T-helper 2 cell treated with Interferon-gamma antibody and Interleukin-4, amounts not matched to agents 5 μg/mL and 100 μg/mL, for 36 hours (primary cell): ENCODE results near the gene PPP2CA.
"Not testable (repeated sequence)": the region's sequence is repeated elsewhere in the genome, so short reads cannot be mapped to it uniquely, and the experiment has no call there.

ENCODE experiments used
- DNase-seq: peaks from one replicate; pipeline ENCODE4 v3.0.0; 2021; ENCODE audit warnings: low spot score
- H3K27ac Mint-ChIP-seq: one replicate; pipeline ENCODE4 v1.8.0; 2021; ENCODE audit warnings: mild to moderate bottlenecking, mixed read lengths
- H3K27me3 Mint-ChIP-seq: one replicate; pipeline ENCODE4 v1.8.0; 2021; ENCODE audit warnings: low read depth, mixed read lengths
- H3K36me3 Mint-ChIP-seq: one replicate; pipeline ENCODE4 v1.8.0; 2021; ENCODE audit warnings: low read depth, mixed read lengths
- H3K4me1 Mint-ChIP-seq: one replicate; pipeline ENCODE4 v1.8.0; 2021; ENCODE audit warnings: low read depth, mixed read lengths
- H3K4me3 Mint-ChIP-seq: one replicate; pipeline ENCODE4 v1.8.0; 2022; ENCODE audit warnings: mild to moderate bottlenecking, moderate library complexity, mixed read lengths
- H3K9me3 Mint-ChIP-seq: one replicate; pipeline ENCODE4 v1.8.0; 2021; ENCODE audit warnings: mixed read lengths

Gene PPP2CA

GRCh38 chr5:134227259-134227658 is 1.4 kb upstream of the PPP2CA start:
- peaks cover 23% of the 10 kb centered on the region for H3K36me3 Mint-ChIP-seq
- peak overlapping the region; percentile 98 for H3K27ac Mint-ChIP-seq
- peaks cover 31% of the 10 kb centered on the region for H3K4me1 Mint-ChIP-seq
- DNase-seq = no peak
- peak overlapping the region; percentile 80 for H3K4me3 Mint-ChIP-seq
- no peaks in the 10 kb centered on the region for H3K9me3 Mint-ChIP-seq
- H3K27me3 Mint-ChIP-seq = no peaks in the 10 kb centered on the region

GRCh38 chr5:134226441-134227192 is 744 bp upstream of the PPP2CA start:
- no peak for DNase-seq
- peak overlapping the region; percentile 80 for H3K4me3 Mint-ChIP-seq
- H3K9me3 Mint-ChIP-seq = no peaks in the 10 kb centered on the region
- H3K4me1 Mint-ChIP-seq = peaks cover 35% of the 10 kb centered on the region
- H3K27me3 Mint-ChIP-seq = no peaks in the 10 kb centered on the region
- H3K36me3 Mint-ChIP-seq = peaks cover 28% of the 10 kb centered on the region
- peak overlapping the region; percentile 98 for H3K27ac Mint-ChIP-seq

GRCh38 chr5:134224888-134225779 is 739 bp downstream of the PPP2CA start:
- peaks cover 38% of the 10 kb centered on the region for H3K36me3 Mint-ChIP-seq

GRCh38 chr5:134223406-134224248 is 2.2 kb downstream of the PPP2CA start:
- H3K27me3 Mint-ChIP-seq = no peaks in the 10 kb centered on the region

More at GRCh38 chr5:134224888-134225779, 739 bp downstream of the PPP2CA start:
- H3K4me1 Mint-ChIP-seq = peaks cover 45% of the 10 kb centered on the region
- H3K27me3 Mint-ChIP-seq = no peaks in the 10 kb centered on the region
- peak overlapping the region; percentile 80 for H3K4me3 Mint-ChIP-seq
- peak overlapping the region; percentile 98 for H3K27ac Mint-ChIP-seq
- H3K9me3 Mint-ChIP-seq = no peaks in the 10 kb centered on the region
- DNase-seq = peak; percentile 71

DNA sequence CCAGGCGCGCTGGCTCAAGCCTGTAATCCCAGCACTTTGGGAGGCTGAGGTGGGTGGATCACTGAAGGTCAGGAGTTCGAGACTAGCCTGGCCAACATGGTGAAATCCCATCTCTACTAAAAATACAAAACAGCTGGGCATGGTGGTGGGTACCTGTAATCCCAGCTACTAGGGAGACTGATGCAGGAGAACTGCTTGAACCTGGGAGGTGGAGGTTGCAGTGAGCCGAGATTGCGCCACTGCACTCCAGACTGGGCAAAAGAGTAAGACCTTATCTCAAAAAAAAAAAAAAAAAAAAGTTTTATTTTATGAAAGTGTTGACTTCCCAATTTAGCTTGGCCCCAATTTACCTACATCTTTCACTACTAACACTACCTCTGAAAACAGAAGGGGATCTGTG is 4.2 kb downstream of the PPP2CA start:
- Mint-ChIP-seq H3K4me1 (peaks cover 49% of the 10 kb centered on the region), H3K4me3 (peak overlapping the region; percentile 80), H3K36me3 (peaks cover 45% of the 10 kb centered on the region)
- H3K27ac Mint-ChIP-seq, H3K27me3 Mint-ChIP-seq, DNase-seq, H3K9me3 Mint-ChIP-seq: not testable (repeated sequence)

More at GRCh38 chr5:134223406-134224248, 2.2 kb downstream of the PPP2CA start:
- DNase-seq = no peak
- Mint-ChIP-seq H3K36me3 (peaks cover 43% of the 10 kb centered on the region), H3K4me3 (peak overlapping the region; percentile 80), H3K27ac (peak overlapping the region; percentile 96), H3K9me3 (no peaks in the 10 kb centered on the region), H3K4me1 (peaks cover 56% of the 10 kb centered on the region)

GRCh38 chr5:134215757-134216156 is 10.1 kb downstream of the PPP2CA start:
- H3K9me3 Mint-ChIP-seq = no peaks in the 10 kb centered on the region
- peaks cover 32% of the 10 kb centered on the region for H3K4me1 Mint-ChIP-seq
- no peak overlapping the region for H3K27ac Mint-ChIP-seq
- H3K4me3 Mint-ChIP-seq = no peak overlapping the region
- peaks cover 41% of the 10 kb centered on the region for H3K36me3 Mint-ChIP-seq
- no peak for DNase-seq
- H3K27me3 Mint-ChIP-seq = no peaks in the 10 kb centered on the region

- not testable (repeated sequence) for H3K27ac Mint-ChIP-seq
These were observed 14.4 kb downstream of the PPP2CA start for GRCh38 chr5:134211263-134212031.

DNA sequence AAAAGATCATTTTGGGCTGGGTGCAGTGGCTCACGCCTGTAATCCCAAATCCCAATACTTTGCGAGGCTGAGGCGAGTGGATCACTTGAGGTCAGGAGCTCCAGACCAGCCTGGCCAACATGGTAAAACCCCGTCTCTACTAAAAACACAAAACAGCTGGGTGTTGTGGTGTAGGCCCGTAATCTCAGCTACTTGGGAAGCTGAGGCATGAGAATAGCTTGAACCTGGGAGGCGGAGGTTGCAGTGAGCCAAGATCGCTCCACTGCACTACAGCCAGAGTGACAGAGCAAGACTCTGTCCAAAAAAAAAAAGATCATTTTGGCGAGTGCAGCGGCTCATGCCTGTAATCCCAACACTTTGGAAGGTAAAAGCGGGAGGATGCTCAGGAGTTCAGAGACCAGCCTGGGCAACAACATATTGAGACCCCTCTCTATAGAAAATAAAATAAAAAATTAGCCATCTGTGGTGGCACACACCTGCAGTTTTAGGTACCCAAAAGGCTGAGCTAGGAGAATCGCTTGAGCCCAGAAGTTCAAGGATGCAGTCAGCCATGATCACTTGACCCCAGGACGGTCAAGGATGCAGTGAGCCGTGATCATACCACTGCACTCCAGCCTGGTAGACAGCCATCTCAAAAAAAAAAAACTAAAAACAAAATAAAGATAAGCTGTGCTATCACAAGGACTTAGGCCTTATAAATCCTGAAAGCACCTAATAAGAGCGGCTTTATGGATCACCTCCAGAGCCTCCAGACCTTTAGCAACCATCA is 16.2 kb downstream of the PPP2CA start:
- peaks cover 17% of the 10 kb centered on the region for H3K4me1 Mint-ChIP-seq
- no peak overlapping the region for H3K27ac Mint-ChIP-seq
- H3K27me3 Mint-ChIP-seq = no peaks in the 10 kb centered on the region
- H3K9me3 Mint-ChIP-seq = no peaks in the 10 kb centered on the region
- DNase-seq = no peak
- H3K4me3 Mint-ChIP-seq = no peak overlapping the region
- H3K36me3 Mint-ChIP-seq = peaks cover 29% of the 10 kb centered on the region

More at GRCh38 chr5:134211263-134212031, 14.4 kb downstream of the PPP2CA start:
- H3K27me3 Mint-ChIP-seq, DNase-seq, H3K4me3 Mint-ChIP-seq, H3K9me3 Mint-ChIP-seq: not testable (repeated sequence)
- peaks cover 25% of the 10 kb centered on the region for H3K36me3 Mint-ChIP-seq
- H3K4me1 Mint-ChIP-seq = peaks cover 20% of the 10 kb centered on the region

GRCh38 chr5:134207696-134208095 is 18.2 kb downstream of the PPP2CA start:
- H3K36me3 Mint-ChIP-seq = peaks cover 24% of the 10 kb centered on the region
- H3K4me3 Mint-ChIP-seq = no peak overlapping the region
- H3K27ac Mint-ChIP-seq = no peak overlapping the region
- H3K9me3 Mint-ChIP-seq = no peaks in the 10 kb centered on the region
- no peaks in the 10 kb centered on the region for H3K27me3 Mint-ChIP-seq
- DNase-seq = no peak
- peaks cover 12% of the 10 kb centered on the region for H3K4me1 Mint-ChIP-seq

GRCh38 chr5:134206627-134207160 is 19.2 kb downstream of the PPP2CA start:
- Mint-ChIP-seq H3K9me3 (no peaks in the 10 kb centered on the region), H3K27me3 (no peaks in the 10 kb centered on the region), H3K4me3 (no peak overlapping the region), H3K36me3 (peaks cover 26% of the 10 kb centered on the region), H3K27ac (no peak overlapping the region), H3K4me1 (peaks cover 16% of the 10 kb centered on the region)
- DNase-seq = no peak

GRCh38 chr5:134204575-134204974 is 21.3 kb downstream of the PPP2CA start:
- no peak for DNase-seq
- Mint-ChIP-seq H3K9me3 (no peaks in the 10 kb centered on the region), H3K27ac (no peak overlapping the region), H3K4me3 (no peak overlapping the region), H3K4me1 (peaks cover 12% of the 10 kb centered on the region), H3K27me3 (no peaks in the 10 kb centered on the region), H3K36me3 (peaks cover 46% of the 10 kb centered on the region)

DNA sequence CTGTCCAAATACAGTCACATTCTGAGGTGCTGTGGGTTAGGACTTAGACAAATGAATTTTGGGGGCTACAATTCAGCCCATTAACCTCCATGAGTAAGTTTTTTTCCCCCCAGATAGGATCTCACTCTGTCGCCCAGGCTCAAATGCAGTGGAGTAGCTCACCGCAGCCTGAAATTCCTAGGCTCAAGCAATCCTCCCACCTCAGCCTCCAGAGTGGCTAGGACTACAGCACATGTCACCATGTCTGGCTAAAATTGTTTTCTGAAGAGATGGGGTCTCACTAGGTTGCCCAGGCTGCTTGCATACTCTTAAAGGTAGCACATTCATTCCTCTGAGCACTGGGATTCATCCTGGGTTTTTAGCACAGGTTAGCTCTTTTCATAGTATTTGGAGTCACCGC is 22.2 kb downstream of the PPP2CA start:
- no peaks in the 10 kb centered on the region for H3K9me3 Mint-ChIP-seq
- H3K27ac Mint-ChIP-seq = no peak overlapping the region
- no peak overlapping the region for H3K4me3 Mint-ChIP-seq
- DNase-seq = no peak
- H3K27me3 Mint-ChIP-seq = no peaks in the 10 kb centered on the region
- peaks cover 6% of the 10 kb centered on the region for H3K4me1 Mint-ChIP-seq
- H3K36me3 Mint-ChIP-seq = peaks cover 55% of the 10 kb centered on the region
